Esophagus squamous epithelium (tissue), 5 donors: Measurements from ENCODE around the gene MUS81. TPM values are rescaled to one million over a fixed set of nuclear protein-coding genes. Genes with fewer than 3 reads are reported as not detected.

Experiments used
- DNase-seq: peaks from one replicate; lab custom pipeline; 2025; lab: John Stamatoyannopoulos, UW
- H3K27ac ChIP-seq, 4 donors: fragments of 200-600 bp; sonication (generic); one replicate each; pipeline ENCODE4 v1.5.1; 2016 to 2019; ENCODE audit warnings: mild to moderate bottlenecking in 1 of 4
- H3K27me3 ChIP-seq, 4 donors: fragments of 200-600 bp; sonication (generic); 1 replicate in 3 of 4; 2 replicates in 1 of 4; pipeline versions ENCODE4 v1.5.1 to v1.6.0; 2017 to 2021; ENCODE audit warnings: antibody characterized with exemption in 1 of 4
- H3K36me3 ChIP-seq, 3 donors: fragments of 200-600 bp; sonication (generic); one replicate each; pipeline ENCODE4 v1.5.1; 2016 to 2019
- H3K4me1 ChIP-seq, 3 donors: fragments of 200-600 bp; sonication (generic); one replicate each; pipeline ENCODE4 v1.5.1; 2017 to 2019
- H3K4me3 ChIP-seq, 4 donors: fragments of 200-600 bp; sonication (generic); 1 replicate in 3 of 4; 2 replicates in 1 of 4; pipeline ENCODE4 v1.5.1; 2016 to 2019; ENCODE audit warnings: mild to moderate bottlenecking in 2 of 4, moderate library complexity in 1 of 4
- H3K9me3 ChIP-seq, 3 donors: fragments of 200-600 bp; sonication (generic); one replicate each; pipeline ENCODE4 v1.5.1; 2016 to 2019
- CTCF ChIP-seq, 6 experiments: fragments of 450-650 bp in 4 of 6; fragments of 200-600 bp in 2 of 6; sonication (generic) in 2 of 6; IDR thresholded peaks; one replicate each; pipeline ENCODE4 v1.5.1; 2016 to 2019; ENCODE audit warnings: antibody characterized with exemption in 6 of 6, mild to moderate bottlenecking in 4 of 6, moderate library complexity in 4 of 6
- POLR2A ChIP-seq, 4 donors: fragments of 450-650 bp; IDR thresholded peaks; one replicate each; pipeline ENCODE4 v1.6.1; 2017; ENCODE audit warnings: antibody characterized with exemption in 4 of 4, mild to moderate bottlenecking in 4 of 4, moderate library complexity in 3 of 4
- WGBS, 2 donors: methylation state at CpG; one replicate each; pipeline ENCODE4 v1.1.5; 2018; 5-methylcytosine and 5-hydroxymethylcytosine counted together
- intact Hi-C: fragments of 100-400 bp; cut with DNase I; formaldehyde crosslinking; loops from one replicate; pipeline ENCODE4 v1.15.0; 2022
- total RNA-seq, 4 donors: library from RNA; depleted of rRNA; stranded (reverse); fragments of >200 nt; gene quantifications; one replicate each; pipeline ENCODE4 v1.1.0, GENCODE V29; 2016
- donor health status: DM: yes; HTN: yes; CAD: no.

Gene MUS81
- total RNA-seq, 4 donors from 2014 or later: 17.6 to 36.2 (median 31.1) TPM

- WGBS, 2 donors: 68 to 84% methylated on average over 13 to 20 of the region's 29 CpGs
Observed at GRCh38 chr11:65867284-65868071, 7.2 kb downstream of the MUS81 start.

GRCh38 chr11:65868076-65868667 lies 7.9 kb downstream of the MUS81 start:
- H3K9me3 ChIP-seq: no peaks in the 10 kb centered on the region
- H3K27me3 ChIP-seq: no peaks in the 10 kb centered on the region
- intact Hi-C loops: no loop called here
- H3K27ac ChIP-seq: no peak overlapping the region
- no peak for TF ChIP-seq CTCF (IDR thresholded peaks at IDR 0.05)
- no peak for TF ChIP-seq POLR2A (IDR thresholded peaks at IDR 0.05)
- no peak for DNase-seq
- H3K36me3 ChIP-seq: peaks cover 17 to 52% (median 26%) of the 10 kb centered on the region in 3 donors
- WGBS, 2 donors: 82% methylated on average over 10 of the region's 19 CpGs; no CpG with 5 or more reads in 1 of the 2 donors
- no peak overlapping the region for H3K4me3 ChIP-seq
- peaks cover 10 to 50% (median 14%) of the 10 kb centered on the region in 3 donors for H3K4me1 ChIP-seq

More at GRCh38 chr11:65867284-65868071, 7.2 kb downstream of the MUS81 start:
- TF ChIP-seq CTCF (IDR thresholded peaks at IDR 0.05) (no peak), POLR2A (IDR thresholded peaks at IDR 0.05) (no peak)
- H3K4me3 ChIP-seq: no peak overlapping the region
- no peak overlapping the region for H3K27ac ChIP-seq
- H3K9me3 ChIP-seq: no peaks in the 10 kb centered on the region
- peaks cover 3 to 49% (median 11%) of the 10 kb centered on the region in 3 donors for H3K4me1 ChIP-seq
- peaks cover 17 to 59% (median 31%) of the 10 kb centered on the region in 3 donors for H3K36me3 ChIP-seq
- H3K27me3 ChIP-seq: no peaks in the 10 kb centered on the region
- intact Hi-C loops: no loop called here
- DNase-seq: no peak

- intact Hi-C loops: no loop called here
- H3K9me3 ChIP-seq: no peaks in the 10 kb centered on the region
- no peak overlapping the region for H3K4me3 ChIP-seq
- H3K4me1 ChIP-seq: peaks cover 14 to 51% (median 16%) of the 10 kb centered on the region in 3 donors
- no peak for DNase-seq
- H3K27ac ChIP-seq: no peak overlapping the region
- 89 to 92% methylated on average over 2 to 3 of the region's 3 CpGs for WGBS, 2 donors
- peaks cover 17 to 45% (median 21%) of the 10 kb centered on the region in 3 donors for H3K36me3 ChIP-seq
- TF ChIP-seq POLR2A (IDR thresholded peaks at IDR 0.05) (no peak), CTCF (IDR thresholded peaks at IDR 0.05) (no peak)
- H3K27me3 ChIP-seq: no peaks in the 10 kb centered on the region
Observed at GRCh38 chr11:65868907-65869306, 8.7 kb downstream of the MUS81 start.

GRCh38 chr11:65869643-65870306 lies 9.5 kb downstream of the MUS81 start:
- peaks cover 16 to 51% (median 18%) of the 10 kb centered on the region in 3 donors for H3K4me1 ChIP-seq
- no peaks in the 10 kb centered on the region for H3K9me3 ChIP-seq
- WGBS, 2 donors: 63 to 72% methylated on average over 9 to 12 of the region's 24 CpGs
- H3K36me3 ChIP-seq: peaks cover 12 to 36% (median 12%) of the 10 kb centered on the region in 3 donors
- DNase-seq: no peak
- peak overlapping the region in 1 of 4 donors; percentile 95 for H3K27ac ChIP-seq
- H3K27me3 ChIP-seq: no peaks in the 10 kb centered on the region
- TF ChIP-seq CTCF (IDR thresholded peaks at IDR 0.05) (no peak), POLR2A (IDR thresholded peaks at IDR 0.05) (no peak)
- no peak overlapping the region for H3K4me3 ChIP-seq
- intact Hi-C loops: no loop called here
